ENCODE data around the gene RUBCN. TPM values are rescaled to one million over a fixed set of nuclear protein-coding genes. Genes with fewer than 3 reads are reported as not detected.
A peak's percentile ranks its signal among the peaks of the same experiment; 100 is the strongest.

Gene RUBCN
- total and polyA plus RNA-seq, 2 experiments from 2014 or later = 10.5 to 18.4 TPM

GRCh38 chr3:197722734-197723133 is 14.0 kb downstream of the RUBCN start:
- no peak for DNase-seq
- no peak overlapping the region for H3K4me2 ChIP-seq (ENCODE audit: unreplicated experiment)
- H3K27me3 ChIP-seq (replicated peaks; ENCODE audit: insufficient read depth) = no peaks in the 10 kb centered on the region
- in situ Hi-C loops (cut with MboI) = no loop called here
- 95 to 97% methylated on average over 2 of the region's 2 CpGs for WGBS, 2 experiments (ENCODE audit: low coverage in 1 of 2, low lambda C conversion rate in 2 of 2, missing lambda C conversion rate in 2 of 2)
- no peak for TF ChIP-seq EZH2phosphoT487 (IDR thresholded peaks at IDR 0.05; ENCODE audit: insufficient read depth, low read depth)
- no peak for TF ChIP-seq EZH2 (IDR thresholded peaks at IDR 0.05; ENCODE audit: insufficient read depth, poor library complexity, severe bottlenecking)
- H3K9me2 ChIP-seq (ENCODE audit: insufficient read depth) = no peaks in the 10 kb centered on the region
- no peaks in the 10 kb centered on the region for H3K9me3 ChIP-seq (ENCODE audit: low read depth)
- peaks cover 68% of the 10 kb centered on the region for H3K79me2 ChIP-seq (ENCODE audit: insufficient read depth)
- H3K27ac ChIP-seq = no peak overlapping the region
- no peaks in the 10 kb centered on the region for H4K20me1 ChIP-seq (ENCODE audit: insufficient read depth)
- no peaks in the 10 kb centered on the region for H3K36me3 ChIP-seq (ENCODE audit: low read depth)
- peaks cover 15% of the 10 kb centered on the region; the same call in 1 of the 2 replicates for H3F3A ChIP-seq (ENCODE audit: insufficient read depth)
- no peak overlapping the region for H2AFZ ChIP-seq
- H3K4me3 ChIP-seq = no peak overlapping the region
- H3K4me1 ChIP-seq (ENCODE audit: insufficient read depth) = peaks cover 6% of the 10 kb centered on the region
- no peak overlapping the region for H3K9ac ChIP-seq

- Histone ChIP-seq H3K4me3 (no peak overlapping the region), H3K9ac (no peak overlapping the region), H3K4me1 (ENCODE audit: insufficient read depth) (peaks cover 6% of the 10 kb centered on the region), H3K36me3 (ENCODE audit: low read depth) (no peaks in the 10 kb centered on the region), H3K4me2 (ENCODE audit: unreplicated experiment) (no peak overlapping the region), H3K9me3 (ENCODE audit: low read depth) (no peaks in the 10 kb centered on the region), H2AFZ (no peak overlapping the region), H3K27me3 (replicated peaks; ENCODE audit: insufficient read depth) (no peaks in the 10 kb centered on the region), H4K20me1 (ENCODE audit: insufficient read depth) (no peaks in the 10 kb centered on the region), H3F3A (ENCODE audit: insufficient read depth) (peaks cover 15% of the 10 kb centered on the region; the same call in 1 of the 2 replicates), H3K9me2 (ENCODE audit: insufficient read depth) (no peaks in the 10 kb centered on the region), H3K27ac (no peak overlapping the region), H3K79me2 (ENCODE audit: insufficient read depth) (peaks cover 70% of the 10 kb centered on the region)
- 97 to 99% methylated on average over 10 of the region's 10 CpGs for WGBS, 2 experiments (ENCODE audit: low coverage in 1 of 2, low lambda C conversion rate in 2 of 2, missing lambda C conversion rate in 2 of 2)
- in situ Hi-C loops (cut with MboI) = no loop called here
- no peak for DNase-seq
- TF ChIP-seq EZH2phosphoT487 (IDR thresholded peaks at IDR 0.05; ENCODE audit: insufficient read depth, low read depth) = no peak
- TF ChIP-seq EZH2 (IDR thresholded peaks at IDR 0.05; ENCODE audit: insufficient read depth, poor library complexity, severe bottlenecking) = no peak
Measured at GRCh38 chr3:197720694-197721093, 16.0 kb downstream of the RUBCN start.

GRCh38 chr3:197718891-197719290 is 17.8 kb downstream of the RUBCN start:
- Histone ChIP-seq H3K4me2 (ENCODE audit: unreplicated experiment) (no peak overlapping the region), H2AFZ (no peak overlapping the region), H3K36me3 (ENCODE audit: low read depth) (no peaks in the 10 kb centered on the region), H3K27ac (peak overlapping the region; percentile 84), H4K20me1 (ENCODE audit: insufficient read depth) (no peaks in the 10 kb centered on the region), H3K9me3 (ENCODE audit: low read depth) (no peaks in the 10 kb centered on the region), H3K9me2 (ENCODE audit: insufficient read depth) (no peaks in the 10 kb centered on the region), H3F3A (ENCODE audit: insufficient read depth) (peaks cover 20% of the 10 kb centered on the region; the same call in 1 of the 2 replicates), H3K79me2 (ENCODE audit: insufficient read depth) (peaks cover 64% of the 10 kb centered on the region), H3K4me1 (ENCODE audit: insufficient read depth) (peaks cover 6% of the 10 kb centered on the region), H3K9ac (peak overlapping the region; percentile 42), H3K27me3 (replicated peaks; ENCODE audit: insufficient read depth) (no peaks in the 10 kb centered on the region), H3K4me3 (no peak overlapping the region)
- in situ Hi-C loops (cut with MboI) = no loop called here
- DNase-seq = peak; percentile 91
- TF ChIP-seq EZH2 (IDR thresholded peaks at IDR 0.05; ENCODE audit: insufficient read depth, poor library complexity, severe bottlenecking) (no peak), EZH2phosphoT487 (IDR thresholded peaks at IDR 0.05; ENCODE audit: insufficient read depth, low read depth) (no peak)
- WGBS, 2 experiments (ENCODE audit: low coverage in 1 of 2, low lambda C conversion rate in 2 of 2, missing lambda C conversion rate in 2 of 2) = 66 to 68% methylated on average over 8 of the region's 8 CpGs

- H3K36me3 ChIP-seq (ENCODE audit: low read depth) = no peaks in the 10 kb centered on the region
- 94% methylated on average over 4 of the region's 4 CpGs for WGBS, 2 experiments (ENCODE audit: low coverage in 1 of 2, low lambda C conversion rate in 2 of 2, missing lambda C conversion rate in 2 of 2)
- no peak overlapping the region for H3K9ac ChIP-seq
- no peak overlapping the region for H2AFZ ChIP-seq
- peaks cover 60% of the 10 kb centered on the region for H3K79me2 ChIP-seq (ENCODE audit: insufficient read depth)
- in situ Hi-C loops (cut with MboI) = no loop called here
- H3K27me3 ChIP-seq (replicated peaks; ENCODE audit: insufficient read depth) = no peaks in the 10 kb centered on the region
- H3F3A ChIP-seq (ENCODE audit: insufficient read depth) = peaks cover 41% of the 10 kb centered on the region
- H3K27ac ChIP-seq = 0 out of 2 replicates have a peak overlapping the region, but pooled peaks have one; percentile 99
- TF ChIP-seq EZH2phosphoT487 (IDR thresholded peaks at IDR 0.05; ENCODE audit: insufficient read depth, low read depth) (no peak), EZH2 (IDR thresholded peaks at IDR 0.05; ENCODE audit: insufficient read depth, poor library complexity, severe bottlenecking) (no peak)
- H3K4me2 ChIP-seq (ENCODE audit: unreplicated experiment) = no peak overlapping the region
- H3K9me2 ChIP-seq (ENCODE audit: insufficient read depth) = no peaks in the 10 kb centered on the region
- H3K9me3 ChIP-seq (ENCODE audit: low read depth) = no peaks in the 10 kb centered on the region
- H4K20me1 ChIP-seq (ENCODE audit: insufficient read depth) = no peaks in the 10 kb centered on the region
- DNase-seq = no peak
- H3K4me3 ChIP-seq = no peak overlapping the region
- peaks cover 30% of the 10 kb centered on the region for H3K4me1 ChIP-seq (ENCODE audit: insufficient read depth)
Measured at GRCh38 chr3:197714251-197714650, 22.5 kb downstream of the RUBCN start.

GRCh38 chr3:197713477-197713822 is 23.3 kb downstream of the RUBCN start:
- 79 to 83% methylated on average over 4 of the region's 4 CpGs for WGBS, 2 experiments (ENCODE audit: low coverage in 1 of 2, low lambda C conversion rate in 2 of 2, missing lambda C conversion rate in 2 of 2)
- in situ Hi-C loops (cut with MboI) = no loop called here
- Histone ChIP-seq H3K9me3 (ENCODE audit: low read depth) (no peaks in the 10 kb centered on the region), H3K36me3 (ENCODE audit: low read depth) (no peaks in the 10 kb centered on the region), H3K27ac (peak overlapping the region; percentile 99), H3K9ac (peak overlapping the region; percentile 92), H3K4me3 (no peak overlapping the region), H3F3A (ENCODE audit: insufficient read depth) (peaks cover 35% of the 10 kb centered on the region), H3K4me2 (ENCODE audit: unreplicated experiment) (peak overlapping the region; percentile 94), H3K9me2 (ENCODE audit: insufficient read depth) (no peaks in the 10 kb centered on the region), H3K79me2 (ENCODE audit: insufficient read depth) (peaks cover 68% of the 10 kb centered on the region), H3K4me1 (ENCODE audit: insufficient read depth) (peaks cover 26% of the 10 kb centered on the region), H4K20me1 (ENCODE audit: insufficient read depth) (no peaks in the 10 kb centered on the region), H3K27me3 (replicated peaks; ENCODE audit: insufficient read depth) (no peaks in the 10 kb centered on the region), H2AFZ (0 out of 2 replicates have a peak overlapping the region, but pooled peaks have one; percentile 81)
- no peak for TF ChIP-seq EZH2phosphoT487 (IDR thresholded peaks at IDR 0.05; ENCODE audit: insufficient read depth, low read depth)
- no peak for TF ChIP-seq EZH2 (IDR thresholded peaks at IDR 0.05; ENCODE audit: insufficient read depth, poor library complexity, severe bottlenecking)
- DNase-seq = no peak
